ENCODE data around the gene COL24A1.

The COL24A1 gene

DNA sequence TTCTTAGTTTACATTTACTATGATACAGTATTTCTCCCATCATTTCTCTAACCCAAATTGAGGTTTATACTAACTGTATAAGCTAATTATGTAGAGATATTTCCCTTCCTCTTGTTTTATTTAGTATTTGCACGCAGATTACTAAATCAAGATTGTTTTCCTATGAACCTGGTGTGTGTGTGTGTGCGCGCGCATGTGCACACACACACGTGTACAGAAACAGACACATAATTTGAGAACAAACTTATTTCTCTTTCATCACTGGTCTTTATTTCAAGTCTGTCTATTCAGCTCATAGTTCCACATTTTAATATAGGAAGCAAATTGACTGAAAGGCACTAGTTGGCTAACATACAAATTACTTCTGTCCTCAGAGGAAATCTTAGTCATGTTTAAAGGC, 19.7 kb upstream of the COL24A1 start:
- no peak for DNase-seq (ENCODE audit: low spot score)
- in situ Hi-C loops (cut with MboI; ENCODE audit: low pct_unique_long_range_greater_than_20kb, low sequenced_read_pairs, unreplicated experiment) = no loop called here
- TF ChIP-seq, protein P1, sequence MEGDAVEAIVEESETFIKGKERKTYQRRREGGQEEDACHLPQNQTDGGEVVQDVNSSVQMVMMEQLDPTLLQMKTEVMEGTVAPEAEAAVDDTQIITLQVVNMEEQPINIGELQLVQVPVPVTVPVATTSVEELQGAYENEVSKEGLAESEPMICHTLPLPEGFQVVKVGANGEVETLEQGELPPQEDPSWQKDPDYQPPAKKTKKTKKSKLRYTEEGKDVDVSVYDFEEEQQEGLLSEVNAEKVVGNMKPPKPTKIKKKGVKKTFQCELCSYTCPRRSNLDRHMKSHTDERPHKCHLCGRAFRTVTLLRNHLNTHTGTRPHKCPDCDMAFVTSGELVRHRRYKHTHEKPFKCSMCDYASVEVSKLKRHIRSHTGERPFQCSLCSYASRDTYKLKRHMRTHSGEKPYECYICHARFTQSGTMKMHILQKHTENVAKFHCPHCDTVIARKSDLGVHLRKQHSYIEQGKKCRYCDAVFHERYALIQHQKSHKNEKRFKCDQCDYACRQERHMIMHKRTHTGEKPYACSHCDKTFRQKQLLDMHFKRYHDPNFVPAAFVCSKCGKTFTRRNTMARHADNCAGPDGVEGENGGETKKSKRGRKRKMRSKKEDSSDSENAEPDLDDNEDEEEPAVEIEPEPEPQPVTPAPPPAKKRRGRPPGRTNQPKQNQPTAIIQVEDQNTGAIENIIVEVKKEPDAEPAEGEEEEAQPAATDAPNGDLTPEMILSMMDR (IDR thresholded peaks at IDR 0.05; ENCODE audit: extremely low read depth, insufficient read depth, missing control alignments) = no peak

DNA sequence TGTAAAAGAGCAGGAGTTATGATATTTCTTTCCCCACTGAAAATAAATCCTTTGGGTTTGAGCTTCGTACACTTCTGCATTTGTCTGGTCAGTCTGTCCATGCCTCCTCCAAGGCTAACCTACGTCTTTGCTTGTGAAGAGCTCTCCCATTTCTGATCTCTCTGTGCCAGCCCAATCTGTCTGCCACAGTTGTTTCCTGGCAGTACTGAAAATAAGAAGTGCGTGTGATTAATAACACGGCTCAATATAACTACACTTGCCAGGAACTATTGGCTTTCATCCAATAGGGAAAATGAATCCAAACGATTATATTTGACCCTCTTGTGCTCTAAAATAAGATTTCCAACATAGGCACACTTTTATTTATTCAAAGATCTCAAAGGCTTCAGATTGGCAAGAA, 19.2 kb upstream of the COL24A1 start:
- in situ Hi-C loops (cut with MboI; ENCODE audit: low pct_unique_long_range_greater_than_20kb, low sequenced_read_pairs, unreplicated experiment) = no loop called here
- DNase-seq (ENCODE audit: low spot score) = no peak
- TF ChIP-seq, protein P1 (IDR thresholded peaks at IDR 0.05; ENCODE audit: extremely low read depth, insufficient read depth, missing control alignments) = no peak

DNA sequence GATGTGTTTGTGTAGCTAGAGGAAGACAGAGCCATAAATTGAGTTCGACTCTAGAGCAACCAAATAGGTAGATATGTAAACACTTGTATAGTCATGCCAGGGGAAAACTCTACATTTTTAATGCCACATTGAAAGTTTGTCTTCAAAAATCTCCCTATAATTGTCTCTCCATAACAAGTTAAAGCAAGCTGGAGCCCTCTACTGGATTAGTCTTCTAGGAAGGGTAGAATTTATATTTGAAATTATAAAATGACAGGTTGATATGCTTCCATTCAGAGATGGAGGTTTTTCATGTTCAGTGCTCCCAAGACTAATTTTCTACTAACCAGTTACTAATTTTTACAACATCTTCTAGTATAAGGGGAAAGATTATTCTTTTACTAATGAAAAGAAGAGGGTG, 13.1 kb upstream of the COL24A1 start:
- in situ Hi-C loops (cut with MboI; ENCODE audit: low pct_unique_long_range_greater_than_20kb, low sequenced_read_pairs, unreplicated experiment) = no loop called here
- TF ChIP-seq, protein P1 (IDR thresholded peaks at IDR 0.05; ENCODE audit: extremely low read depth, insufficient read depth, missing control alignments) = no peak
- no peak for DNase-seq (ENCODE audit: low spot score)

DNA sequence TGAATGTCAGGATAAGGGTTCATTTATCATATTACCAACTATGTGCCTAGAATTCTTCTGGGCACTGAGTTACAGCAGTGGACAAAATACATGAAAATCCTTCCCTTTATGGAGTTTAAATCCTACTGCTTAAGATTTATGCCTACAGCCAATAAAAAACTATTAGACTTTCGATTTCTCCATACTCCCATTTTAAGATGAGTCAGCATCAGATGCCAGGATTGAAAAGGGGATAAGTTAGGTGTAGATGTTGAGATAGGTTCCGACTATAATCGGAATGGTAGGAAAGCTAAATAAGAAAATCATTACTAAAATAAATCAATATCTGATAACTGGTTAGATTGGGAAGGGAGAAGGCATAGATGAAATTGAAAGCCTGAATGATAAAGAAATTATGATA, 3.2 kb upstream of the COL24A1 start:
- in situ Hi-C loops (cut with MboI; ENCODE audit: low pct_unique_long_range_greater_than_20kb, low sequenced_read_pairs, unreplicated experiment) = no loop called here
- no peak for DNase-seq (ENCODE audit: low spot score)
- TF ChIP-seq, protein P1 (IDR thresholded peaks at IDR 0.05; ENCODE audit: extremely low read depth, insufficient read depth, missing control alignments) = no peak

DNA sequence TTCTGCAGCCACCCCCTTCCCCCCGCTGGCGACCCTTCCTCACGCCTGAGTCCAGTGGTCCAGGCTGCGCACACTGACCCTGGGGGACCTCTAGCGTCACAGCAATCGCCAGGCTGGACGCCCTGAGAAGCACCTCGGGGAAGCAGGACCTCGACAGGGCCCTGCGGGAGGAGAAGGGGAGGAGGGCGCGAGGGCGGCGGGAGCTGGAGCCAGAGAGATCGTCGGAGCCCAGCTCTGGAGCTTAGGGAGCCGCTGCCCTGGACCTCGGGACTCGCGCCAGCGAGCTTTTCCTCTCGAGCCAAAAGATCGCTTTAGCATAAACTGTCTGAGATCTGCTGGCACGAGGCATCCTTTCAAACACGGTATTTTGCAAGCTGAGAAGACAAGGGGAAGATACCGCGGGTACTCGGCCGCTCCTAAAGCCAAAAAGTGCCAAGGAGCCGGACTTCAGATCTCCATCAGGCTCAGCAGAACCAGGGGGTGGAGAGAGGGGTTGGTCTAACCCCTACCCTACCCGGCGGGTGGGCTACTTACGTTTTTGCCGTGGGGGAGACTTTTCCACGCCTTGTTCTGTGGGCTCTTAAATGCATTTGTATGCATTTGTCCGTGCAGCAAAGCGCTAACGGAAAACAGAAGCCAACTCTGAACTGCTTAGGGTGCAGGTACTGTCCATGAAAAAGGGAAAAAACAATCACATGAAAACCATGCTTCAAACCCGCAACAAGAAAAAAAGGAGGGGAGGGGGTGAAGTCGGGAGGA, 586 bp downstream of the COL24A1 start:
- TF ChIP-seq, protein P1 (IDR thresholded peaks at IDR 0.05; ENCODE audit: extremely low read depth, insufficient read depth, missing control alignments) = no peak
- peak; percentile 28 for DNase-seq (ENCODE audit: low spot score)
- in situ Hi-C loops (cut with MboI; ENCODE audit: low pct_unique_long_range_greater_than_20kb, low sequenced_read_pairs, unreplicated experiment) = no loop called here

DNA sequence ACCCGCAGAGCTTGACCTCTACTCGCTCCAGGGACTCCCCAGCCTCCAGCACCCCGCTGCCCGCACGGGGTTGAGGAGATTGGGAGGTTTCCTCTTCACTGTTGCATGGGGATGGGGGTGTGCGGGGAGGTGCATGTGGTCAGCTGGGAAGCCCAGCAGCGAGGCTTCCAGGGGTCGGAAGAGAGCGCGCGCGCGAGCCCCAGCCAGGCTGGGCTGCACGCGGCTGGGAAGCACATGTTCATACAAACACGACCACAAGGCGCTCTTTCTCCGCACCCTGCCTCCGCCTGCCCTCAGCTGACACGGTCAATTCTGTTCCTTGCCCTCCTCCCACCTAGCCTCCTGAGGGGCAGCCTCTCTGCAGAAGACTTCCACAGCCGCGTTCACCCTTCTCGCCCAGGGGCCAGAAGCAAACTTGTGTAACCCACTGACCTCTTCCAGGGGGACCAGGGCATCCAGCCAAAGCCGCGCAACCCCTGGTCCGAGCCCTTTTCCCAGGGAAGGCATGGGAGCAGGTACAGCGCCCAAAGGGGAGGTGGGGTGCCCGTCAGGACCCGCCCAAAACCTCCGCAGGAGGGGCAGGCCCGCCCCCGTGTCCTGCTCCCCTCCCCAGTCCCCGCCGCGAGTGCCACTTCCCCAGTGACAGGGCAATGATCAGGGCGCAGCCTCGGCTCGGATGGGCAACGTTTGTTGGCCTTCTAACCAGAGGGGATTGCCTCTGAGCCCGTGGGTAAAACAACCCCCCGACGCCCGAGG, 1.3 kb downstream of the COL24A1 start:
- peak; percentile 30 for DNase-seq (ENCODE audit: low spot score)
- in situ Hi-C loops (cut with MboI; ENCODE audit: low pct_unique_long_range_greater_than_20kb, low sequenced_read_pairs, unreplicated experiment) = no loop called here
- TF ChIP-seq, protein P1 (IDR thresholded peaks at IDR 0.05; ENCODE audit: extremely low read depth, insufficient read depth, missing control alignments) = no peak

All from GM13977 (cell line).